HG02678 (cell line): ENCODE results near the gene PCP4.

ENCODE experiments used
- ATAC-seq: cut with Tn5 transposase; IDR thresholded peaks from one replicate; pipeline ENCODE4 v1.9.1; 2021; ENCODE audit warnings: mild to moderate bottlenecking, moderate library complexity; ENCODE audit not compliant: unreplicated experiment

The PCP4 gene

GRCh38 chr21:39915881-39916280, 48.6 kb downstream of the PCP4 start:
- ATAC-seq: no peak

DNA sequence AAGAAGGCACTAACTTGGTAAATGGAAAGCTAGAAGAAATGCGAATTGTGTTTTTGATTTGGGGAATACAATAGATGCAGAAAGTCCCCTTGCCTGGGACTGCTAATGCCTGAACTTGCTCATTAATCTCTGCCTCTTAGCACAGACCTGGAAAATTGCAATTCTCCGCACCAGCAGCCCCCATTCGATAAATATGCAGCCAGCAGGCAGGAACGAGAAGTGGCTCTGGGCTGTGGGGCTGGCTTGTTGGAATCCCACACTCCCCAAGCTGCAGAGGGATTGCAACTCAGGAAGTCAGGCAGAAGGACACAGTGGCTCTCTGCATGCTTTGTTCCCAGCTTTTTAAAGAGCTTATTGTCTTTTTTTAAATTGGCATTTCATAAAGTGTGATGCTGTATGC, 51.3 kb downstream of the PCP4 start:
- ATAC-seq: no peak

DNA sequence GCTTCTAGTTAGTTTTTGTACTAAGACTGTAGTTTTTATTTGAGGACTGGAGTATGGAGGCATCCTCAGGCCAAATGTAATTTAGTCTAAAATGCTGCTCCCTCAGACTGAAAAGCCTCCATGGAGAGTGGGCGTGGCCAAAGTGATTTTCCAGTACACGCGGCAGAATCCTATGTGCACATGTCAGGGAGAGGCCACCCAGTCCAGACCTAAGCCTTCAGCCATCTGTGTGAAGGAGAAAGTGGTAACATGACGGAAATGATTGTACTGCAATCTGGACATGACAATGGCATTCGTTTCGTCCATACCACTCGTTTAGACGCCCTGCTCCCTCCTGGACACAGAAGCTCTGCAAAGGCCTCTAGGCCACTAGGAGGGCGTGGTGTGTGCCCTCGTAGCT, 56.2 kb downstream of the PCP4 start:
- no peak for ATAC-seq

GRCh38 chr21:39924577-39925308, 57.5 kb downstream of the PCP4 start:
- ATAC-seq: no peak

GRCh38 chr21:39927304-39927886, 60.2 kb downstream of the PCP4 start:
- no peak for ATAC-seq

DNA sequence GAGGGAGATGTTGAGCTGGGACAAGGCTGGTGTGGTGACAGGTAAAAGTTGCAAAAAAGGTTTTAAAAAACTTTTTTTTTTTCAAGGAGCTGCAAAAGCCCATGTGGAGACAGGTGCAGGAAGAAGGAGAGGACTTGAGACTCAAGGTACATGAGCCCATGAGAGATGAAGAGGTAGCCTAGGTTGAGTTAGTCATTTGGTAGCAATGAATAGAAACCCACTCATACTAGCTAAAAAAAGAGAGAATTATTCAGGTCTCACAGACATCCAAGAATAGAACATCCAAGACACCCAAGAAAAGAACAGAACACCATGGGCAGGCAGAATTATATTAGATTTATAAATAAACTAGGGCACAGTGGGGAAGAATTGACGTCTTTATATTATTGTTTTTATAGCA, 65.1 kb downstream of the PCP4 start:
- no peak for ATAC-seq

- ATAC-seq: no peak
Observed at GRCh38 chr21:39934895-39935294, 67.7 kb downstream of the PCP4 start.

DNA sequence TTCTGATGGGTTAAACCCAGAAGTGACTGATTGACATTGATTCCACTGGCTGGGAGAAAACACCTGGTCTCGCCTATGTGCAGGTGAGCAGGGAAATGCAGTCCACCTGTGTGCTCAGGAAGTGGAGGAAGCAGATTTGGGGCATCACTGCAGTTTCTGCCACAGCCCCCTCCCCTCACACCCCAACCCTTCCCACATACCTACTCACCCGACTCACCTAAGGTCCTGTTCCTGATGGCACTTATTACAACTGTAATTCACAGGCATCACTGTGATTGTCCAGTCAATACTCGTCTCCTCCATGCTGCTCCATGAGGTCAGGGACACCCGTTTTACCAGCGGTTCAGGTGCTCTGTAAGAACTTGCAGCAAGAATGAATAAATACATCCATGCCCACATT, 68.5 kb downstream of the PCP4 start:
- ATAC-seq: no peak

- ATAC-seq: no peak
Observed at GRCh38 chr21:39938086-39938625, 70.9 kb downstream of the PCP4 start.

DNA sequence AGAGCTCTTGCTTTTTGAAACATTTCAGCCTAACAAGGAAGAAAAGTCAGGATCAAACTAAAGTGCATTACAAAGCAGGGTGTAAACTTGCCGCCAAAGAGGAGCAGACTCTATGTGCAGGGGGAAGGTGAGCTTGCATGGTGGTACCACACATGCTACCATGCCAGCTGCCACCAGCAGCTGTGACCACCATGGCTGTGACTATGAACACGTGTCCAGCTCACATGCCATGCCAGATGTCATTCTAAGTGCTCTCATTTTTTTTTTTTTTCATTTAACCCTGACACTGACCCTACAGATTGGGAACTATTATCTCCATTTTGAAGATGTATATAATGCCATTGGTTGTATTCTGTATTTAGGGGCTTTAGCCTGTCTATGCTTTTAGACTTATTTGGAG, 79.0 kb downstream of the PCP4 start:
- ATAC-seq: no peak

GRCh38 chr21:39947031-39947430, 79.8 kb downstream of the PCP4 start:
- no peak for ATAC-seq

GRCh38 chr21:39951183-39952101, 84.2 kb downstream of the PCP4 start:
- ATAC-seq: no peak

GRCh38 chr21:39952265-39952664, 85.0 kb downstream of the PCP4 start:
- ATAC-seq: no peak

- no peak for ATAC-seq
Observed at GRCh38 chr21:39954570-39954969, 87.3 kb downstream of the PCP4 start.

- no peak for ATAC-seq
Observed at GRCh38 chr21:39955326-39955725, 88.1 kb downstream of the PCP4 start.

DNA sequence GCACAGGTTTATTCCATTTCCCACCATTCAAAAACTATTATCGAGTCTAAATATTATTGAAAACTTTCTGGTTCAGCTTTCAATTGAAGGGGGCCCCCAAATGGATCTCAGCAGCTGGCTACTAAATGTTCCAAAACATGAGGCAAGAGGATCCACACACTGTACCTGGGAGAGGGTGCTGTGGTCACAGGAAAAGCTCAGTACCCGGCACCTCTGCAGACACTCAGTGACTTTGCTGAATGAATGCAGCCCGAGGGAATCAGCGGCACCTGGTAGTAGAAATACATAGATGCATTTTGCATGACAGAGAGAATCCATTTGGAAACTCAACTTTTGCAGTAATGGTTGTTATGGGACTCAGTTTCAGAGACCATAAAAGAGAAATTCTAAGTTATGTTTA, 89.3 kb downstream of the PCP4 start:
- ATAC-seq: no peak

DNA sequence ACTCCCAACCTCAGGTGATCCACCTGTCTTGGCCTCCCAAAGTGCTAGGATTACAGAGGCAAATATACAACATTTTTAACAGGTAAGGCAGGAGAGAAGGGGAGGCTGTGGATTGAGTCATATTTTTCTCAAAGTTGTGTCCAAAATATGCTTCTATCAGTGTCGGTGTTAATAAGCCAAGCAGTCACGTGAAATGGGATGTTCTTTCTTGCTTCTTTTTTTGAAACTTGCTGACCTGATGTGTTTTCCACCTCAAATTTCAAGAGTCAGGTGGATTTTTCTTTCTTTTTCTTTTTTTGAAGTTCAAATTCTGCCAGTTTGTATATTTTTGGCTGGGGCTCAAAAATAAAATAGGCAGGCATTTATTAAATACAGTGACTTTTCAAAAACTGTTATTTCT, 91.5 kb downstream of the PCP4 start:
- no peak for ATAC-seq

- ATAC-seq: no peak
Observed at GRCh38 chr21:39961251-39961650, 94.0 kb downstream of the PCP4 start.

DNA sequence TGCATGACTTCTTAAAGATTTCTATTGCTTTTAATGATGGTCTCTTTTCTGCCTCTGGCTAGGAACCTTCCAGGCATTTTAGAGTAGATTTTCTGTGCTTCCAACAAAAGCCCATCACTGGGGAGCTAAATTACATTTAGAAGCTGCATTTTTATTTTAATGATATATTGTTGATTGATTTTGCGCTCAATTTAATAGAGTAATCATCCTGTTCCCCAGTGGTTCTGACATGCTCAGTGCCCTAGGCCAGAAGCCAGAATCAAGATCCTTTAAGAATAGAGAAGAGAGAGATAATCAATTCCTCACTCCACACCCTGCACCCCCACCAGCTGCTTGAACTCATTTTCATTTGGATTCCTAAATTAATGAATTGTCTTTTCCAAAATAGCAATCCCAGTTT, 97.8 kb downstream of the PCP4 start:
- ATAC-seq: no peak

GRCh38 chr21:39966786-39967185, 99.5 kb downstream of the PCP4 start:
- no peak for ATAC-seq

GRCh38 chr21:39968010-39968409, 100.8 kb downstream of the PCP4 start:
- no peak for ATAC-seq
